K562 (cell line): ENCODE data around the gene GNAI1. TPM values are rescaled to one million over a fixed set of nuclear protein-coding genes. Genes with fewer than 3 reads are reported as not detected.

Experiments used
- ATAC-seq: fragments of 200-7000 bp; cut with Tn5 transposase; 3 replicates; pipeline ENCODE4 v1.9.1; 2020; ENCODE audit warnings: moderate library complexity
- BruUV-seq: library from RNA; stranded (reverse); fragments of 400-500 nt; replicated peaks from 2 replicates; lab custom pipeline; 2021; lab: Mats Ljungman, UMichigan
- CTCF ChIA-PET: fragments of 300-600 bp; formaldehyde crosslinking; extraction: SDS; loops from one replicate; lab custom pipeline; 2021; ENCODE audit warnings: low intra/inter-chr PET ratio; lab: Yijun Ruan, JAX
- POLR2A ChIA-PET: fragments of 300-600, 350-650 bp; sonication (Branson Sonifier 250); formaldehyde crosslinking; extraction: SDS; loops from one replicate; lab custom pipeline; 2021; ENCODE audit warnings: antibody characterized with exemption, inconsistent platforms; lab: Yijun Ruan, JAX
- DNase-seq, 4 experiments: peaks; one replicate each; pipeline versions ENCODE4 v3.0.0 to v3.0.0-alpha.2; 2011 to 2018; ENCODE audit warnings: low spot score in 3 of 4, mixed read lengths in 3 of 4; ENCODE audit errors: extremely low read depth in 1 of 4
- FAIRE-seq: peaks from 2 replicates; lab custom pipeline; 2011; peaks lifted over from hg19 to GRCh38; lab: Jason Lieb, UNC
- H2AFZ ChIP-seq: 2 replicates; pipeline ENCODE4 v1.6.0; 2011; ENCODE audit warnings: low read depth, low read length, control low read depth, inconsistent platforms
- H3K27ac ChIP-seq: fragments of 200-600 bp; 3 replicates; pipeline ENCODE4 v1.8.0; 2011; ENCODE audit warnings: low read depth, mild to moderate bottlenecking, control low read depth, inconsistent platforms, low read length, moderate library complexity, mixed read lengths; ENCODE audit errors: extremely low read depth
- H3K27me3 ChIP-seq, 2 experiments: fragments of 300-600 bp in 1 of 2; 2 replicates in 1 of 2; 3 replicates in 1 of 2; pipeline versions ENCODE4 v1.6.0 to v1.8.0; 2011; ENCODE audit warnings: inconsistent platforms in 2 of 2, low read length in 2 of 2, mild to moderate bottlenecking in 1 of 2, mixed read lengths in 1 of 2, moderate library complexity in 1 of 2; ENCODE audit not compliant: control insufficient read depth in 2 of 2, insufficient read depth in 2 of 2
- H3K36me3 ChIP-seq: fragments of 300-600 bp; 3 replicates; pipeline ENCODE4 v1.8.0; 2011; ENCODE audit warnings: mild to moderate bottlenecking, low read length, inconsistent platforms; ENCODE audit not compliant: control insufficient read depth, insufficient read depth
- H3K4me1 ChIP-seq, 2 experiments: fragments of 200-600 bp in 1 of 2; replicated peaks in 1 of 2; 2 replicates in 1 of 2; 3 replicates in 1 of 2; pipeline versions ENCODE4 v1.5.1 to v1.8.0; 2011; ENCODE audit warnings: inconsistent platforms in 2 of 2, low read length in 2 of 2, mild to moderate bottlenecking in 1 of 2, mixed read lengths in 1 of 2, moderate library complexity in 1 of 2; ENCODE audit not compliant: control insufficient read depth in 2 of 2, insufficient read depth in 2 of 2
- H3K4me2 ChIP-seq: 2 replicates; pipeline ENCODE4 v1.6.1; 2011; ENCODE audit warnings: low read length, control low read depth, inconsistent platforms, mixed read lengths; ENCODE audit not compliant: insufficient read depth
- H3K4me3 ChIP-seq: fragments of 200-600 bp; sonication (generic), shearing (Covaris generic); 2 replicates; pipeline ENCODE4 v1.5.1; 2016; ENCODE audit warnings: control low read depth, inconsistent platforms
- H3K79me2 ChIP-seq: fragments of 200-600 bp; 3 replicates; pipeline ENCODE4 v1.8.0; 2011; ENCODE audit warnings: low read length, inconsistent platforms; ENCODE audit not compliant: control insufficient read depth, insufficient read depth
- H3K9ac ChIP-seq, 2 experiments: 2 replicates each; pipeline versions ENCODE4 v1.6.0 to v1.6.1; 2011; ENCODE audit warnings: low read depth in 2 of 2, low read length in 2 of 2, control low read depth in 1 of 2, inconsistent platforms in 1 of 2, mild to moderate bottlenecking in 1 of 2, mixed read lengths in 1 of 2; ENCODE audit not compliant: insufficient read depth in 1 of 2
- H3K9me1 ChIP-seq: one replicate; pipeline ENCODE4 v1.6.0; 2011; ENCODE audit warnings: inconsistent platforms, mild to moderate bottlenecking, low read length, moderate library complexity; ENCODE audit not compliant: control insufficient read depth, insufficient read depth
- H3K9me3 ChIP-seq: replicated peaks from 2 replicates; pipeline ENCODE4 v1.5.1; 2011; ENCODE audit warnings: low read depth, low read length, inconsistent platforms; ENCODE audit not compliant: control insufficient read depth, insufficient read depth
- H4K20me1 ChIP-seq: replicated peaks from 2 replicates; pipeline ENCODE4 v1.6.1; 2011; ENCODE audit warnings: low read length, inconsistent platforms, mixed read lengths; ENCODE audit not compliant: control insufficient read depth, insufficient read depth
- NELFE ChIP-seq: IDR thresholded peaks from 2 replicates; pipeline ENCODE4 v1.6.1; 2011; ENCODE audit warnings: mild to moderate bottlenecking; ENCODE audit not compliant: insufficient read depth, insufficient read length
- POLR2AphosphoS2 ChIP-seq: IDR thresholded peaks from 2 replicates; pipeline ENCODE4 v1.6.1; 2012; ENCODE audit warnings: low read length, improper control_type of control experiment
- POLR2B ChIP-seq: fragments of 450-650 bp; IDR thresholded peaks from 2 replicates; pipeline ENCODE4 v1.6.1; 2018; ENCODE audit warnings: low read depth; ENCODE audit not compliant: partially characterized antibody
- RFX1 ChIP-seq: fragments of 450-650 bp; IDR thresholded peaks from 2 replicates; pipeline ENCODE4 v1.6.1; 2016; ENCODE audit warnings: mild to moderate bottlenecking, moderate library complexity
- TCF7L2 ChIP-seq: fragments of 150-350 bp; IDR thresholded peaks from 2 replicates; pipeline ENCODE4 v1.6.1; 2016; ENCODE audit warnings: low read depth, mild to moderate bottlenecking, low read length, moderate library complexity
- ZNF79 ChIP-seq: fragments of 250-450 bp; sonication (Bioruptor Pico); IDR thresholded peaks from 2 replicates; pipeline ENCODE4 v1.4.0; 2020; ENCODE audit warnings: low read depth, mild to moderate bottlenecking, moderate library complexity
- WGBS: fragments of 100-300 bp; shearing (Covaris generic); methylation state at CpG from one replicate; pipeline ENCODE4 v1.1.6; 2016; ENCODE audit warnings: low coverage, mixed read lengths; ENCODE audit not compliant: insufficient coverage; ENCODE audit errors: missing lambda C conversion rate; 5-methylcytosine and 5-hydroxymethylcytosine counted together
- in situ Hi-C: fragments of 300-500 bp; cut with MboI; formaldehyde crosslinking; loops from 4 replicates; pipeline ENCODE4 v1.15.0; 2018; ENCODE audit warnings: inconsistent platforms, mixed read lengths
- intact Hi-C: fragments of 100-400 bp; cut with micrococcal nuclease; formaldehyde crosslinking; loops from 2 replicates; pipeline ENCODE4 v1.14.2; 2022
- polyA plus RNA-seq, 8 experiments: library from polyadenylated mRNA; depleted of rRNA in 4 of 8; stranded (reverse) in 5 of 8; unstranded in 3 of 8; fragments of >200 nt; fragmentation: Nextera tagmentation in 2 of 8; fragmentation: Illumina TruSeq in 1 of 8; extraction: Ambion mirVana in 2 of 8; extraction: Trizol in 1 of 8; gene quantifications; 2 replicates each; pipeline versions ENCODE4 v1.2.1 to v1.2.3, GENCODE V29; 2011 to 2014; ENCODE audit warnings: inconsistent platforms in 1 of 8, missing spikeins in 1 of 8
- total RNA-seq, 7 experiments: library from RNA; depleted of rRNA in 6 of 7; stranded (reverse); fragments of >200 nt in 6 of 7; fragmentation: Illumina TruSeq in 2 of 7; extraction: Trizol in 2 of 7; gene quantifications; 2 replicates each; pipeline versions ENCODE4 v1.2.1 to v1.2.3, GENCODE V29; 2011 to 2021; ENCODE audit warnings: low replicate concordance in 1 of 7
- TF ChIP-seq, protein P1 (sequence below): IDR thresholded peaks from 2 replicates; pipeline ENCODE4 v1.6.1; 2016; ENCODE audit warnings: missing genetic modification characterization, missing compliant biosample characterization
- TF ChIP-seq, protein P2 (sequence below): fragments of 450-650 bp; IDR thresholded peaks from 2 replicates; pipeline ENCODE4 v1.7.1; 2018; ENCODE audit warnings: mild to moderate bottlenecking, low read depth; ENCODE audit not compliant: partially characterized antibody
- TF ChIP-seq, protein P3 (sequence below): sonication (generic); formaldehyde crosslinking; IDR thresholded peaks from 2 replicates; pipeline ENCODE4 v1.8.0; 2023; ENCODE audit warnings: mild to moderate bottlenecking, missing genetic modification reagents

Gene GNAI1
- total and polyA plus RNA-seq, 9 of the 15 experiments (the other 6 are each of a cell fraction or from before 2014, with no cell fraction given), result 0.03 to 0.13 (median 0.08) TPM; not detected in 6

DNA sequence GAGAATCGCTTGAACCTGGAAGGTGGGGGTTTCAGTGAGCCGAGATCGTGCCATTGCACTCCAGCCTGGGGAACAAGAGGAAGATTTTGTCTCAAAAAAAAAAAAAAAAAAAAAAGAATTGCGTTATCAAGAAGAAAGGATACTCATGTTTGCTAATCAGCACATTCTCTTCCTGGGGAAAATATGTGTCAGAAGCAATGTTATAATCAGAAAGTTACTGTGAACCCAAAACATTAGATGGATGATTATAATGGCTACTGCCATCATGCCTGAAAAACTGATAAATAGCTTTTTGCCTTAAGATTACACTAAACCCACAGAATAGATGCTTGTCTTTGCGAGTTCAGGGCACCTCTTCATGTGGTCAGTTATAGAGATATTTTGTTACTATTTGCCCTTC lies 24.3 kb upstream of the GNAI1 start:
- POLR2A ChIA-PET, result no interaction called here
- no peak overlapping the region for H3K27ac ChIP-seq
- no peaks in the 10 kb centered on the region for H4K20me1 ChIP-seq
- ATAC-seq, result no peak
- no peaks in the 10 kb centered on the region for H3K9me1 ChIP-seq
- TF ChIP-seq TCF7L2 (no peak), NELFE (no peak), POLR2AphosphoS2 (no peak), RFX1 (no peak), ZNF79 (no peak), POLR2B (no peak)
- TF ChIP-seq, protein P1, sequence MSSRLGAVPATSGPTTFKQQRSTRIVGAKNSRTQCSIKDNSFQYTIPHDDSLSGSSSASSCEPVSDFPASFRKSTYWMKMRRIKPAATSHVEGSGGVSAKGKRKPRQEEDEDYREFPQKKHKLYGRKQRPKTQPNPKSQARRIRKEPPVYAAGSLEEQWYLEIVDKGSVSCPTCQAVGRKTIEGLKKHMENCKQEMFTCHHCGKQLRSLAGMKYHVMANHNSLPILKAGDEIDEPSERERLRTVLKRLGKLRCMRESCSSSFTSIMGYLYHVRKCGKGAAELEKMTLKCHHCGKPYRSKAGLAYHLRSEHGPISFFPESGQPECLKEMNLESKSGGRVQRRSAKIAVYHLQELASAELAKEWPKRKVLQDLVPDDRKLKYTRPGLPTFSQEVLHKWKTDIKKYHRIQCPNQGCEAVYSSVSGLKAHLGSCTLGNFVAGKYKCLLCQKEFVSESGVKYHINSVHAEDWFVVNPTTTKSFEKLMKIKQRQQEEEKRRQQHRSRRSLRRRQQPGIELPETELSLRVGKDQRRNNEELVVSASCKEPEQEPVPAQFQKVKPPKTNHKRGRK (tag), result no peak
- TF ChIP-seq, protein P2, sequence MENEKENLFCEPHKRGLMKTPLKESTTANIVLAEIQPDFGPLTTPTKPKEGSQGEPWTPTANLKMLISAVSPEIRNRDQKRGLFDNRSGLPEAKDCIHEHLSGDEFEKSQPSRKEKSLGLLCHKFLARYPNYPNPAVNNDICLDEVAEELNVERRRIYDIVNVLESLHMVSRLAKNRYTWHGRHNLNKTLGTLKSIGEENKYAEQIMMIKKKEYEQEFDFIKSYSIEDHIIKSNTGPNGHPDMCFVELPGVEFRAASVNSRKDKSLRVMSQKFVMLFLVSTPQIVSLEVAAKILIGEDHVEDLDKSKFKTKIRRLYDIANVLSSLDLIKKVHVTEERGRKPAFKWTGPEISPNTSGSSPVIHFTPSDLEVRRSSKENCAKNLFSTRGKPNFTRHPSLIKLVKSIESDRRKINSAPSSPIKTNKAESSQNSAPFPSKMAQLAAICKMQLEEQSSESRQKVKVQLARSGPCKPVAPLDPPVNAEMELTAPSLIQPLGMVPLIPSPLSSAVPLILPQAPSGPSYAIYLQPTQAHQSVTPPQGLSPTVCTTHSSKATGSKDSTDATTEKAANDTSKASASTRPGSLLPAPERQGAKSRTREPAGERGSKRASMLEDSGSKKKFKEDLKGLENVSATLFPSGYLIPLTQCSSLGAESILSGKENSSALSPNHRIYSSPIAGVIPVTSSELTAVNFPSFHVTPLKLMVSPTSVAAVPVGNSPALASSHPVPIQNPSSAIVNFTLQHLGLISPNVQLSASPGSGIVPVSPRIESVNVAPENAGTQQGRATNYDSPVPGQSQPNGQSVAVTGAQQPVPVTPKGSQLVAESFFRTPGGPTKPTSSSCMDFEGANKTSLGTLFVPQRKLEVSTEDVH, result no peak
- TF ChIP-seq, protein P3, sequence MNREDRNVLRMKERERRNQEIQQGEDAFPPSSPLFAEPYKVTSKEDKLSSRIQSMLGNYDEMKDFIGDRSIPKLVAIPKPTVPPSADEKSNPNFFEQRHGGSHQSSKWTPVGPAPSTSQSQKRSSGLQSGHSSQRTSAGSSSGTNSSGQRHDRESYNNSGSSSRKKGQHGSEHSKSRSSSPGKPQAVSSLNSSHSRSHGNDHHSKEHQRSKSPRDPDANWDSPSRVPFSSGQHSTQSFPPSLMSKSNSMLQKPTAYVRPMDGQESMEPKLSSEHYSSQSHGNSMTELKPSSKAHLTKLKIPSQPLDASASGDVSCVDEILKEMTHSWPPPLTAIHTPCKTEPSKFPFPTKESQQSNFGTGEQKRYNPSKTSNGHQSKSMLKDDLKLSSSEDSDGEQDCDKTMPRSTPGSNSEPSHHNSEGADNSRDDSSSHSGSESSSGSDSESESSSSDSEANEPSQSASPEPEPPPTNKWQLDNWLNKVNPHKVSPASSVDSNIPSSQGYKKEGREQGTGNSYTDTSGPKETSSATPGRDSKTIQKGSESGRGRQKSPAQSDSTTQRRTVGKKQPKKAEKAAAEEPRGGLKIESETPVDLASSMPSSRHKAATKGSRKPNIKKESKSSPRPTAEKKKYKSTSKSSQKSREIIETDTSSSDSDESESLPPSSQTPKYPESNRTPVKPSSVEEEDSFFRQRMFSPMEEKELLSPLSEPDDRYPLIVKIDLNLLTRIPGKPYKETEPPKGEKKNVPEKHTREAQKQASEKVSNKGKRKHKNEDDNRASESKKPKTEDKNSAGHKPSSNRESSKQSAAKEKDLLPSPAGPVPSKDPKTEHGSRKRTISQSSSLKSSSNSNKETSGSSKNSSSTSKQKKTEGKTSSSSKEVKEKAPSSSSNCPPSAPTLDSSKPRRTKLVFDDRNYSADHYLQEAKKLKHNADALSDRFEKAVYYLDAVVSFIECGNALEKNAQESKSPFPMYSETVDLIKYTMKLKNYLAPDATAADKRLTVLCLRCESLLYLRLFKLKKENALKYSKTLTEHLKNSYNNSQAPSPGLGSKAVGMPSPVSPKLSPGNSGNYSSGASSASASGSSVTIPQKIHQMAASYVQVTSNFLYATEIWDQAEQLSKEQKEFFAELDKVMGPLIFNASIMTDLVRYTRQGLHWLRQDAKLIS (CRISPR knock-in tag), result no peak
- FAIRE-seq, result no peak
- BruUV-seq, result no TSS peak
- no peaks in the 10 kb centered on the region for H3K9me3 ChIP-seq
- H2AFZ ChIP-seq, result no peak overlapping the region
- WGBS, result 0% methylated on average over 4 of the region's 5 CpGs
- no peak overlapping the region for H3K9ac ChIP-seq
- intact Hi-C loops, result no loop called here
- no peak for DNase-seq
- no peaks in the 10 kb centered on the region for H3K4me1 ChIP-seq
- no peaks in the 10 kb centered on the region for H3K36me3 ChIP-seq
- H3K27me3 ChIP-seq, result no peaks in the 10 kb centered on the region
- no peaks in the 10 kb centered on the region for H3K79me2 ChIP-seq
- CTCF ChIA-PET, result no interaction called here
- H3K4me3 ChIP-seq, result no peak overlapping the region
- in situ Hi-C loops, result no loop called here
- H3K4me2 ChIP-seq, result no peak overlapping the region
